ENCODE data around the gene CD38.

- TF ChIP-seq POLR2A (IDR thresholded peaks at IDR 0.05), result no peak
- TF ChIP-seq CTCF (IDR thresholded peaks at IDR 0.05), result no peak
- peak in 1 of 2 donors; percentile 62 for TF ChIP-seq EP300 (IDR thresholded peaks at IDR 0.05)
Measured at GRCh38 chr4:15833801-15834200, 55.7 kb downstream of the CD38 start.

Measured in tibial nerve (tissue), 4 donors.